ENCODE results near the gene VPS8. TPM values are rescaled to one million over a fixed set of nuclear protein-coding genes. Genes with fewer than 3 reads are reported as not detected.

VPS8 gene
- total and polyA plus RNA-seq, 2 of the 8 experiments (the other 6 are each of a cell fraction or from before 2014, with no cell fraction given) = 13.0 to 41.0 TPM

GRCh38 chr3:184887574-184887973 lies 75.6 kb downstream of the VPS8 start:
- Histone ChIP-seq H2BK12ac (ENCODE audit: low read depth, low read length) (no peak overlapping the region), H3K56ac (replicated peaks; ENCODE audit: insufficient read length, low read depth, low read length) (no peak overlapping the region), H4K5ac (ENCODE audit: insufficient read length, low read depth, low read length) (no peak overlapping the region), H3K18ac (ENCODE audit: extremely low read depth, low read length) (no peak overlapping the region), H3K9me3 (ENCODE audit: insufficient read depth in 2 of 2, low read depth in 1 of 2, low read length in 1 of 2) (no peaks in the 10 kb centered on the region), H3K27ac (ENCODE audit: low read depth, low read length) (no peak overlapping the region), H3K4me2 (ENCODE audit: insufficient read depth in 1 of 2, low read depth in 2 of 2, low read length in 2 of 2) (no peak overlapping the region), H3K79me2 (ENCODE audit: control insufficient read depth in 1 of 2, insufficient read depth in 2 of 2, low read length in 2 of 2) (no peaks in the 10 kb centered on the region), H3K23ac (ENCODE audit: insufficient read length) (no peak overlapping the region), H3K27me3 (replicated peaks in 1 of 4; ENCODE audit: control insufficient read depth in 3 of 4, extremely low read depth in 1 of 4, insufficient read depth in 3 of 4, low read length in 3 of 4) (no peaks in the 10 kb centered on the region), H3K4me3 (ENCODE audit: extremely low read depth in 1 of 4, insufficient read depth in 2 of 4, low read depth in 3 of 4, low read length in 4 of 4) (no peak overlapping the region), H4K8ac (ENCODE audit: extremely low read depth, insufficient read depth, low read length) (no peak overlapping the region), H3K14ac (ENCODE audit: insufficient read length) (no peak overlapping the region), H2AK5ac (ENCODE audit: low read depth, low read length) (no peak overlapping the region), H3K79me1 (ENCODE audit: low read depth, low read length) (no peaks in the 10 kb centered on the region), H4K20me1 (replicated peaks in 1 of 2; ENCODE audit: control insufficient read depth in 1 of 2, insufficient read depth in 2 of 2, low read length in 2 of 2) (no peaks in the 10 kb centered on the region), H2BK5ac (ENCODE audit: low read depth, low read length) (no peak overlapping the region), H2BK15ac (ENCODE audit: low read length) (no peak overlapping the region), H3K36me3 (ENCODE audit: control insufficient read depth in 2 of 4, insufficient read depth in 4 of 4, low read length in 3 of 4) (no peaks in the 10 kb centered on the region), H2BK120ac (replicated peaks; ENCODE audit: low read depth, low read length) (no peak overlapping the region), H2AFZ (ENCODE audit: low read length) (no peak overlapping the region), H3K4me1 (replicated peaks in 1 of 4; ENCODE audit: control insufficient read depth in 3 of 4, insufficient read depth in 4 of 4, low read length in 3 of 4) (peaks cover 0 to 4% (median 2%) of the 10 kb centered on the region in 4 experiments; a peak in 3 of 7 replicates), H4K91ac (replicated peaks; ENCODE audit: insufficient read length, low read length) (no peak overlapping the region), H3K9ac (replicated peaks in 1 of 4; ENCODE audit: extremely low read depth in 1 of 4, low read depth in 3 of 4, low read length in 3 of 4) (no peak overlapping the region), H3K4ac (replicated peaks; ENCODE audit: insufficient read length, low read depth, low read length) (no peak overlapping the region), H3K23me2 (ENCODE audit: low read depth, low read length) (no peaks in the 10 kb centered on the region), H2BK20ac (ENCODE audit: low read length) (no peak overlapping the region)
- 93% methylated on average over 2 of the region's 2 CpGs; no CpG with 5 or more reads in 1 of the 2 experiments for WGBS, 2 experiments (ENCODE audit: extremely low coverage in 1 of 2, insufficient coverage in 1 of 2, insufficient read length in 1 of 2, insufficient replicate concordance in 2 of 2, low coverage in 1 of 2, low lambda C conversion rate in 2 of 2, missing lambda C conversion rate in 1 of 2)
- DNase-seq (ENCODE audit: low read depth in 1 of 2, low spot score in 2 of 2) (no peak), FAIRE-seq (no peak)
- ChIA-PET CTCF (ENCODE audit: partially characterized antibody) (interaction anchor here (0.7 to 3.2 kb wide), 4 partner anchors 11 to 286 kb away, joined by 3 to 10 read pairs (median 6); no protein-coding TSS in a partner anchor), POLR2A (ENCODE audit: partially characterized antibody) (interaction anchor here (0.7 kb wide), 1 partner anchor 381 kb away, joined by 3 read pairs; no protein-coding TSS in a partner anchor)
- TF ChIP-seq KDM4A (IDR thresholded peaks at IDR 0.05; ENCODE audit: low read depth, low read length, severe bottlenecking) (no peak), ATF2 (IDR thresholded peaks at IDR 0.05; ENCODE audit: low read length) (no peak), CEBPB (IDR thresholded peaks at IDR 0.05; ENCODE audit: low read depth, low read length) (no peak), BACH1 (IDR thresholded peaks at IDR 0.05; ENCODE audit: low read length) (no peak), SAP30 (IDR thresholded peaks at IDR 0.05; ENCODE audit: insufficient read depth, insufficient replicate concordance, low read length) (no peak), CBX5 (IDR thresholded peaks at IDR 0.05; ENCODE audit: low read depth, low read length) (no peak), SP1 (IDR thresholded peaks at IDR 0.05; ENCODE audit: low read depth, low read length) (no peak), SIRT6 (IDR thresholded peaks at IDR 0.05; ENCODE audit: low read length) (no peak), USF2 (IDR thresholded peaks at IDR 0.05; ENCODE audit: low read length) (no peak), RNF2 (IDR thresholded peaks at IDR 0.05; ENCODE audit: borderline replicate concordance, low read depth, low read length, missing control alignments, poor library complexity, severe bottlenecking) (no peak), EGR1 (IDR thresholded peaks at IDR 0.05; ENCODE audit: borderline replicate concordance, low read depth, low read length) (no peak)
